GM18499 (cell line): ENCODE data around the gene MTHFD2L.
"Not testable (repeated sequence)": the region's sequence is repeated elsewhere in the genome, so short reads cannot be mapped to it uniquely, and the experiment has no call there.

Source experiments
- ATAC-seq: cut with Tn5 transposase; IDR thresholded peaks from one replicate; pipeline ENCODE4 v1.9.1; 2021; ENCODE audit warnings: moderate number of reproducible peaks; ENCODE audit not compliant: insufficient read depth, unreplicated experiment

The MTHFD2L gene

GRCh38 chr4:74132188-74132587 lies 25.7 kb upstream of the MTHFD2L start:
- not testable (repeated sequence) for ATAC-seq

DNA sequence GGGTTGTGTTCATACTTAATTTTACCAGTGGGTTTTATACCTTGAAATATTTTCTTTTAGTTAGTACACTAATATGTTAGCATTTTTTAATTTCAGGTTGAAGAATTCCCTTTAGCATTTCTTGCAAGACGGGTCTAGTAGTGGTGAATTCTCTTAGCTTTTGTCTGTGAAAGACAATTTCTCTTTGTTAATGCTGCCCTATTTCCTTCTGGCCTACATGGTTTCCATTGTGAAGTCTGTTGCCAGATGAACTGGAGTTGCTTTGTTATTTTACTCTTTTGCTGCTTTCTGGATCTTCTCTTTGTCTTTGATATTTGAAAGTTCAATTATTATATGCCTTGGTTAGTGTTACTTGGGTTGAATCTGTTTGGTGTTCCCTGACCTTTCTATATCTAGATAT lies 25.0 kb upstream of the MTHFD2L start:
- no peak for ATAC-seq

GRCh38 chr4:74133786-74134499 lies 24.0 kb upstream of the MTHFD2L start:
- no peak for ATAC-seq

DNA sequence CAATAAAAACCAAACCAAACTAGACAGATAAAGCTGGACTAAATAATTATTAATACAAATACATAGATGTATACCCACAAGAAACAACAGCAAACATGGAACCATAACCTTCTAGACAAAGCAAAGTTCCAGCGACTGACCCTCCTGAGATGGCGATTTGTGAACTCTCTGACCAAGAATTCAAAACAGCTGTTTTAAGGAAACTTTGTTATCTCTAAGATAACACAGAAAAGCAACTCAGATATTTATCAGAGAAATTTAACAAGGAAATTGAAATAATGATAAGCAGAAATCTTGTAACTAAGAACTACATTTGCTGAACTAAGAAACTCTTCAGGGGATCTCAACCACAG lies 23.4 kb upstream of the MTHFD2L start:
- no peak for ATAC-seq

DNA sequence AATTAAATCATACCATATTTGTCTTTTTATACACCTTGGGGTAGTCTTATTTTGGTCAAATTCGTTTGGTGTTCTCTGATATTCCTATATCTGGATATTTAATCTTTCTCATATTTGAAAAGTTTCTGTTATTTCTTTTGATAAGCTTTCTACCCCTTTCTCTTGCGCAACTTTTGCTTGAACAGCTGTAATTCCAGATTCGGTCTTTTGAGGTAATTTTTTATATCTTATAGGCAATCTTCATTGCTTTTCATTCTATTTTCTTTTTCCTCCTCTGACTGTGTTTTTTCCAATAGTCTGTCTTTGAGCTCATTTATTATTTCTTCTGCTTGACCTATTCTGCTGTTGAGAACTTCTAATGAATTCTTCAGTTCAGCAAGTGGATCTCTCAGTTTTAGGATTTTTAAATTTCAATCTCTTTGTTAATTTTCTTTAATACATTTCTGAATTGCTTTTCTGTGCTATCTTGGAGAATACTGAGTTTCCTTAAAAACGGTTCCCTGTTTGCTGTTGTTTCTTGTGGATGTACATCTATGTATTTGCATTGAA lies 11.3 kb upstream of the MTHFD2L start:
- no peak for ATAC-seq

DNA sequence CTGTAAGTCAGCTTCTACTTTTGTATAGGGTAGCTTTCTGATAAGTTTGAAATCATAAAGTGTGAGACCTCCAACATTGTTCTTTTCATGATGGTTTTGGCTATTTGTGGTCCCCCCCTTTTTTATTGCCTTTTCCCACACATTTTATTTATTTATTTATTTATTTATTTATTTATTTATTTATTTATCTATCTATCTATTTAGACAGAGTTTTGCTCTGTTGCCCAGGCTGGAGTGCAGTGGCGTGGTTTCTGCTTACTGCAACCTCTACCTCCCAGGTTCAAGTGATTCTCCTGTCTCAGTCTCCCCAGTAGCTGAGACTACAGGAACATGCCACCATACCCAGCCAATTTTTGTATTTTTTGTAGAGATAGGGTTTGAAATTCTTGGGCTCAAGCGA lies 9.7 kb upstream of the MTHFD2L start:
- ATAC-seq = no peak

DNA sequence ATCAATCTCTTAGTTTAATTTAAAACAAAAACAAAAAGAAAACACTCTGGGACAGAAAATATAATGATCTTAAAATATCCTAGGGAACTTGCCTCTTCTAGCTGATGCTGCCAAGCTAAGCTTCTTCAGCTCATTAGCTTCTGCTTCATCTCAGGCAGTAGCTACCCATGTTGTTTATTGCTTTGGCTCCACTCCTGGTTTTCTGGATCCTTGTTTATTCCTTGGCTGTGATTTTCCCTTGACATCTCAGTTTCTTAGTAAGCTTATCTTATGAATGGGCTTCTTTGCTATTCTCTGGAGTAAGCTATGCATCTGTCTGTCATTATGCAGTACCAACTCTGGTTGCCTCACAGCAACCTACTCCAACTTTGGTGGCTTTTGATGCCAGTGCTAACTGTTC lies 5.1 kb upstream of the MTHFD2L start:
- ATAC-seq = no peak

DNA sequence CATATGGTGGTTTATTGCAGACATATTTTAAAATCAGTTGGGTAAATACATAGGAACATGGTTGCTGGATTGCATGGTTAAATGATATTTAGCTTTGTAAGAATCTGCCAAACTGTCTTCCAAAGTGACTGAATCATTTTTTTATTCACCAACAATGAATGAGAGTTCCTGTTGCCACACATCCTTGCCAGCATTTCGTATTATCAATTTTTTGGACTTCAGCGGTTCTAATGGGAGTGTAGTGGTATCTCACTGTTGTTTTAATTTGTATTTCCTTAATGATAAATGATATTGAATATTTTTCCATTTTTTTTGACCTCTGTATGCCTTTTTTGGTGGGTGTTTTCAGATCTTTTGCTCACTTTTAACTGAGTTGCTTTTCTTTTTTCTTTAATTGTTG lies 1.4 kb upstream of the MTHFD2L start:
- ATAC-seq = no peak

DNA sequence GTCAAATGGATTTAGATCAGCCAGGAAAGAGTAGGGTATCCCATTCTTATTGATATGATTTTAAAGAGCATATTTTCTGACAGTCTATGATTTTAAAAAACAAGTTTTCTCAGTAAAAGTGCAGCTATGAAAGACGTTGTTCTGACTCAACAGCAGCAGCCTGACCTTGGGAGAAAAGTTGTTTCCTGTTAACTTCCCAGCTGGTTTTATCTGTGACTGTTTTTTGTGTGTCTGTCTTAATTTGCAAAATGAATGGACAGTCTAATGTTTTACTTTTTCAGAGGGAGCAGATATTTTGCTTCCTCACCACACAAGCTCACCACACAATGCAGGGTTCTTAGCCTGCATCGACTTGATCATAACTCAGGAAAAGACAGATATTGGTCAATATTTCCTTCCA lies 764 bp upstream of the MTHFD2L start:
- no peak for ATAC-seq

DNA sequence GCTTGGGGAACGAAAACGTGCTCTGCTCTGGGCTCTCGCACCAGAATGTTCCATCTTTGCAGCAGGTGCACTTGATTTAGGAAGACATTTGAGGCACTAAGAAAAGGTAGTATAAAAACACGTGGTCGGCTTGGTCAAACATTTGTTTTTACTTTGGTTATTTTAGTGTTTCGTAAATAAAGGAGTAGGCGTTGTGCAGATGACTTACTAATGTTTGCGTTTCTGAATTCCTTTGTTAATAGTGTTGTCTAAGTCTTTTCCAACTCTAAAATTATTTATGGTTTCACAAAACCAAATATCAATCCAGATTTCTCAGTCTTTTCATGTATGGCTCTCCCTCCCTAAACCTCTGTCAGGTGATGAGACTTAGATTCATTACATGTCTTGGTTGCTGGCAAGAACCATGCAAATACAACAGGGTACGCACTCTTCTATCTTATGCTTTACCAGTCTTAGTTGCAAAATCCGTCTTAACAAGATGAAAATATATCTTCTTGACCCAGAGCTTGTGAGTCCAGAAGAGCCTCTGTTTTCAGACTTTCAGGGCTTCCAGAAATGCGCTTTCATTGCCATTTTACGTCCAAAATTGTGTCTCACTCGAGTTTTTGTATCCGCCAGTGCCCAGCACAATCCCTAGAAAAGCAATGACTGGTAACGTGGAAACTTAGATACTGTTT lies 686 bp downstream of the MTHFD2L start:
- ATAC-seq = no peak

DNA sequence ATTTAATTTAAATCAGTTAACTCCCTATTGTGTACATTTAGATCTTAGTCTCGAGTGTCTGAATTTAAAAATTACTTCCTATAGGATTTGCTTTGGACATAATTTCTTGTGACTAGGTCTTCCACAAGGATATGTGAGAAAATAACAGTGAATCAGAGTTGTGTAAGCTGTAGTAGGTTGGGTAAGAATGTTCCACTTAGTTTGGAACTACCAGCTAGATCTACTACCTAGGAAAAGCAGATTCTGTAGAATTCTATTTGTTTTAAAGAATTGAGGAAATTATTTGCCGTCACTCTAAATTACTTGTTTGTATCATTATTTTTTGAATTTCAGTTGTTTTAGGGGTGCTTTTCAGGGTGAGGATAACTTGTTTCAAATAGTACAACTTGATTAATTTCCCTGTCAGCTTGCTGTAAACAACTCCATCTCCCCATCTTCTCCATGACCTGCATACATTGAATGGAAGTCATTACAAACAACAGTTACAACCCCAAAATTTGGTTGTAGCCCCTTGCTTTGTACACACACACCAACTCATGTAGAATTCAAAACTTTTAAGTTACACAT lies 1.3 kb downstream of the MTHFD2L start:
- no peak for ATAC-seq

DNA sequence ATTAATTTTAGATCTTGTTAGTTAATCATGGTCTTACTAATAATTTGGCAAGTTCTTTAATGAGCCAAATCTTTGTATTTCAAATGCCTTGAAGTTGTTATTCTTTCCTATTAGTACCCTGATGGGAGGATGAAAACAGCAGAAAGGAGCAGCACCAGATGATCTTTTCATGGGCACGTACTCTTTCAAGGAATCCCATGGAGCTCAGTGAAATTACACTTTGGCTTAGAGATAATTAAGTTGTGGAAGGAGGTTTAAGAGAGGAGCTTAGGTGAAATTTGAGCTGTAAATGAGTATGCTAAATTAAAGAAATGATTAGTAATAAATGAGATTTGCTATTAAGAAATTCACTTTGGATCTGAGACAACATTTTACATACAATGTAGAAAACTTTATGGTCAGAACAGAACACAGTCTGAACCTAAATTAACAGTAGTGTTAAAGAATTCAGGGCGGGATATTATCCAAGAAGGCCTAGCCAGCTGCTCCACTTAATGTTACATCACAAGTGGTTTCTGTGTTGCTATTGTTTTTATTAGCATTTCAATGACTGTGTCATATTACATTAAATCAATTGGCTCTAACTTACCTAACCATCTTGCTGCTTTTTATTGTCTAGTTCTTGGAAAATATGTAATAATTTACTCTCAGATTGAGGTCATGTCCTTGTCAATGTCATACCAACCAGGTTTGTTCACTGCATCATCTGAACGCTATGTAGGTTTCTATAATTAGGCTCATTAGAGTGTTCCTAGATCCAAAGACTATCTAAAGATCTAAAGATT lies 3.9 kb downstream of the MTHFD2L start:
- ATAC-seq = no peak

GRCh38 chr4:74166135-74166534 lies 8.2 kb downstream of the MTHFD2L start:
- ATAC-seq = no peak

DNA sequence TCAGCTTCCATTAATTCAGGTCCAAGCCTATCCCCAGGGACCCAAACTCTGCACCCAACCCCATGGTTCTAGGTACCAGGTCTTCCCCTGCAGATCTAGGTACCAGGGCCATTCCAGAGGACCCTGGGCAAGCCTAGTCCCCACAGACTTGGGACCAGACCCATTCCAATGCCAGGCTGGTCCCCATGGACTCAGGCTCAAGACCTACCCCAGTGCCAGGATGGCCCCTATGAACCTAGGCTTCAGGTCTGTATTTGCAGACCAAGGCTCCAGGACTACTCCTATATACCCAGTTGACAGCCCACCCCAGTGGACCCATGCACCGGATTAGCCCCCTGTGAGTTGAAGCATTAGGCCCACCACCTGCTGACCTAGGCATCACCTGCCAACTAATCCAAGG lies 8.9 kb downstream of the MTHFD2L start:
- no peak for ATAC-seq

GRCh38 chr4:74167585-74167984 lies 9.7 kb downstream of the MTHFD2L start:
- ATAC-seq = no peak

DNA sequence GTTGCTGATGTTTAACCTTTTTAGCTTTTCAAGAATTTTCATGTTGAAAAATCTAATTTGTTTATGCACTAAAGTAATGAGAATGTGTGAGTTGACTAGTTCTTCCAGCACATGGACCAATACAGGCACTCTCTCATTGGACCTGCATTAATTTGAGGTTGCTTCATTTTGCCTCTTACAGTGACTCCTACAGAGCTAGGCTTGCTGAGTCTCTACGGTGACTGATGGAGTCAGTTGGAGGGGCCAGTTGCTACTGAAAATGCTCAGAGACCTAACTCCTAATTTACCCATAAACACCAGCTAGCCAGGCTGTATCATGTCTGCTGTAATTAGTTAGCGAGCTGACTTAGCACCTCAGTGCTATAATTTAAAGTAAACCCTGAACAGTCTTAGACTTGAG lies 10.9 kb downstream of the MTHFD2L start:
- no peak for ATAC-seq

- ATAC-seq = no peak
Observed at GRCh38 chr4:74173321-74173720, 15.4 kb downstream of the MTHFD2L start.

DNA sequence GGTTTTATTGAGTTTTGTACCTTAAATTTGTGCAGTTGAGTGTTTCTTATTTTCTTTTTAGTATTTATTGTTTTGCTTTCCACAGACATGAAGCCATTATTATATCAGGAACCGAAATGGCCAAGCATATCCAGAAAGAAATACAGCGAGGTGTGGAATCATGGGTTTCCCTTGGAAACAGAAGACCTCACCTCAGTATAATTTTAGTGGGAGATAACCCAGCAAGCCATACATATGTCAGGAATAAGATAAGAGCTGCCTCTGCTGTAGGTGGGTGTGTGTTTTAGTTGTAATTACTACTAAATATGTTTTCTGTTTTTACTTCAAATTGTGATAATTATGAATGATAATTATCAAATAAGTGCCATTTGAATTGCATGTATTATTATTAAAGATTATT lies 16.5 kb downstream of the MTHFD2L start:
- no peak for ATAC-seq

DNA sequence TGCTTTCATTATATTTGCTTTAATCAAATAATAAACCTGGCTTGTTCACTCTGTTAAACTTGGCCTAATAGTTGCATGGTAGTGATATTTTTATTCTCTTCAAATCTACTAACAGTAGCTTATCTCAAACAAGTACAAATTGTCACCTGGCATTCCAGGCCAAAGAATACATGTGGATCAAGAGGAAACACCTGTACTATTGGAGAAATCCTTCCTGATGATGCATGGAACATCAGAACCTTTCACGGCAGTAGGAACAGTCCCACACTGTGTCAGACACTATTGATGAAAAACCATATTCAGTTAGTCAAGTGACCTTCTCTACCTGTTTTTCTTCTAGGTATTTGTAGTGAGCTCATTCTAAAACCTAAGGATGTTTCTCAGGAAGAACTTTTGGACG lies 17.0 kb downstream of the MTHFD2L start:
- ATAC-seq = no peak

- no peak for ATAC-seq
Observed at GRCh38 chr4:74175379-74175778, 17.5 kb downstream of the MTHFD2L start.

GRCh38 chr4:74178798-74179197 lies 20.9 kb downstream of the MTHFD2L start:
- no peak for ATAC-seq
